ENCODE measurements around the gene GAS2L3.
"Not testable (repeated sequence)": the region's sequence is repeated elsewhere in the genome, so short reads cannot be mapped to it uniquely, and the experiment has no call there.

Gene GAS2L3

GRCh38 chr12:100608776-100609175, 35.3 kb downstream of the GAS2L3 start:
- H3K4me1 ChIP-seq (ENCODE audit: control insufficient read depth in 5 of 5, insufficient read depth in 5 of 5, low read length in 5 of 5): peaks cover 0 to 11% (median 6%) of the 10 kb centered on the region in 5 donors
- H3K9ac ChIP-seq (ENCODE audit: low read length in 5 of 5): no peak overlapping the region
- no peaks in the 10 kb centered on the region for H3K9me3 ChIP-seq (ENCODE audit: control insufficient read depth in 5 of 5, low read length in 5 of 5)
- H3K27ac ChIP-seq (ENCODE audit: low read depth, low read length): no peak overlapping the region
- no peaks in the 10 kb centered on the region for H3K27me3 ChIP-seq (ENCODE audit: control insufficient read depth in 5 of 5, insufficient read depth in 4 of 5, low read length in 5 of 5)
- H3K4me3 ChIP-seq (ENCODE audit: low read depth in 1 of 5, low read length in 5 of 5): no peak overlapping the region
- peaks cover 0 to 5% (median 0%) of the 10 kb centered on the region in 5 donors for H3K36me3 ChIP-seq (ENCODE audit: control insufficient read depth in 5 of 5, insufficient read depth in 5 of 5, low read length in 5 of 5)

GRCh38 chr12:100610666-100611430, 37.4 kb downstream of the GAS2L3 start:
- H3K27me3 ChIP-seq (ENCODE audit: control insufficient read depth in 5 of 5, insufficient read depth in 4 of 5, low read length in 5 of 5): no peaks in the 10 kb centered on the region
- peaks cover 0 to 11% (median 6%) of the 10 kb centered on the region in 5 donors for H3K4me1 ChIP-seq (ENCODE audit: control insufficient read depth in 5 of 5, insufficient read depth in 5 of 5, low read length in 5 of 5)
- H3K9me3 ChIP-seq (ENCODE audit: control insufficient read depth in 5 of 5, low read length in 5 of 5): no peaks in the 10 kb centered on the region
- no peak overlapping the region for H3K27ac ChIP-seq (ENCODE audit: low read depth, low read length)
- no peak overlapping the region for H3K9ac ChIP-seq (ENCODE audit: low read length in 5 of 5)
- no peak overlapping the region for H3K4me3 ChIP-seq (ENCODE audit: low read depth in 1 of 5, low read length in 5 of 5)
- H3K36me3 ChIP-seq (ENCODE audit: control insufficient read depth in 5 of 5, insufficient read depth in 5 of 5, low read length in 5 of 5): peaks cover 0 to 5% (median 0%) of the 10 kb centered on the region in 5 donors

GRCh38 chr12:100612606-100613005, 39.1 kb downstream of the GAS2L3 start:
- Histone ChIP-seq H3K27me3 (ENCODE audit: control insufficient read depth in 5 of 5, insufficient read depth in 4 of 5, low read length in 5 of 5) (no peaks in the 10 kb centered on the region), H3K27ac (ENCODE audit: low read depth, low read length) (no peak overlapping the region), H3K36me3 (ENCODE audit: control insufficient read depth in 5 of 5, insufficient read depth in 5 of 5, low read length in 5 of 5) (peaks cover 0 to 5% (median 0%) of the 10 kb centered on the region in 5 donors), H3K4me1 (ENCODE audit: control insufficient read depth in 5 of 5, insufficient read depth in 5 of 5, low read length in 5 of 5) (peaks cover 0 to 11% (median 6%) of the 10 kb centered on the region in 5 donors), H3K4me3 (ENCODE audit: low read depth in 1 of 5, low read length in 5 of 5) (no peak overlapping the region), H3K9me3 (ENCODE audit: control insufficient read depth in 5 of 5, low read length in 5 of 5) (no peaks in the 10 kb centered on the region), H3K9ac (ENCODE audit: low read length in 5 of 5) (no peak overlapping the region)

- no peak overlapping the region for H3K4me3 ChIP-seq (ENCODE audit: low read depth in 1 of 5, low read length in 5 of 5)
- H3K9ac ChIP-seq (ENCODE audit: low read length in 5 of 5): no peak overlapping the region
- peaks cover 0 to 8% (median 6%) of the 10 kb centered on the region in 5 donors for H3K36me3 ChIP-seq (ENCODE audit: control insufficient read depth in 5 of 5, insufficient read depth in 5 of 5, low read length in 5 of 5)
- H3K9me3 ChIP-seq (ENCODE audit: control insufficient read depth in 5 of 5, low read length in 5 of 5): no peaks in the 10 kb centered on the region
- no peak overlapping the region for H3K27ac ChIP-seq (ENCODE audit: low read depth, low read length)
- H3K27me3 ChIP-seq (ENCODE audit: control insufficient read depth in 5 of 5, insufficient read depth in 4 of 5, low read length in 5 of 5): no peaks in the 10 kb centered on the region
- no peaks in the 10 kb centered on the region for H3K4me1 ChIP-seq (ENCODE audit: control insufficient read depth in 5 of 5, insufficient read depth in 5 of 5, low read length in 5 of 5)
These were observed 51.1 kb downstream of the GAS2L3 start for GRCh38 chr12:100624571-100624970.

DNA sequence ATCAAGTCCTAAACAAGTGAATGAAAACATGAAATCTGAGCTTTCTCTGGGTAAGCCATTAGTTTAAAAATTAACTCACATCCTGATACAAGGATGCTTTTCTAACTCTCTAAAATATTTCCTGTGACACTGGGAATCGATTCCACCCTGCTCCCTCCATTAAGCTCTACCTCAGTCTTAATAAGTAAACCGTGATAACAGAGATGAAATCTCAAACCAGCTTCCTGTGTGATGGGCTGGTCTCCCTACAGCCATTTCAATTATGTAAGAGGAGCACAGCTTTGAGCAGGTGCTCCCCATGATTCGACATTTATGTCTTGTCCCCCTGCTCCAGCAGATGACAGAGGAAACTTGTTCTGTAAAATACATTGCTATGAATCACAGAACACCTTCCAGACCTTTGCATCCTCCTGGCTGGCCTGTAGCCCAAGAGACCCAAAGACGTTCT, 59.0 kb downstream of the GAS2L3 start:
- no peaks in the 10 kb centered on the region for H3K9me3 ChIP-seq (ENCODE audit: control insufficient read depth in 5 of 5, low read length in 5 of 5)
- H3K27me3 ChIP-seq (ENCODE audit: control insufficient read depth in 5 of 5, insufficient read depth in 4 of 5, low read length in 5 of 5): no peaks in the 10 kb centered on the region
- H3K4me1 ChIP-seq (ENCODE audit: control insufficient read depth in 5 of 5, insufficient read depth in 5 of 5, low read length in 5 of 5): no peaks in the 10 kb centered on the region
- no peaks in the 10 kb centered on the region for H3K36me3 ChIP-seq (ENCODE audit: control insufficient read depth in 5 of 5, insufficient read depth in 5 of 5, low read length in 5 of 5)
- no peak overlapping the region for H3K27ac ChIP-seq (ENCODE audit: low read depth, low read length)
- no peak overlapping the region for H3K9ac ChIP-seq (ENCODE audit: low read length in 5 of 5)
- H3K4me3 ChIP-seq (ENCODE audit: low read depth in 1 of 5, low read length in 5 of 5): no peak overlapping the region

GRCh38 chr12:100633082-100633785, 59.8 kb downstream of the GAS2L3 start:
- not testable (repeated sequence) for H3K27me3 ChIP-seq (ENCODE audit: control insufficient read depth in 5 of 5, insufficient read depth in 4 of 5, low read length in 5 of 5); H3K36me3 ChIP-seq (ENCODE audit: control insufficient read depth in 5 of 5, insufficient read depth in 5 of 5, low read length in 5 of 5); H3K27ac ChIP-seq (ENCODE audit: low read depth, low read length); H3K9ac ChIP-seq (ENCODE audit: low read length in 5 of 5); H3K9me3 ChIP-seq (ENCODE audit: control insufficient read depth in 5 of 5, low read length in 5 of 5); H3K4me3 ChIP-seq (ENCODE audit: low read depth in 1 of 5, low read length in 5 of 5); H3K4me1 ChIP-seq (ENCODE audit: control insufficient read depth in 5 of 5, insufficient read depth in 5 of 5, low read length in 5 of 5)

GRCh38 chr12:100643246-100643645, 69.8 kb downstream of the GAS2L3 start:
- H3K4me1 ChIP-seq (ENCODE audit: control insufficient read depth in 5 of 5, insufficient read depth in 5 of 5, low read length in 5 of 5): no peaks in the 10 kb centered on the region
- peaks cover 0 to 2% (median 0%) of the 10 kb centered on the region in 5 donors for H3K9me3 ChIP-seq (ENCODE audit: control insufficient read depth in 5 of 5, low read length in 5 of 5)
- H3K36me3 ChIP-seq (ENCODE audit: control insufficient read depth in 5 of 5, insufficient read depth in 5 of 5, low read length in 5 of 5): no peaks in the 10 kb centered on the region
- H3K27me3 ChIP-seq (ENCODE audit: control insufficient read depth in 5 of 5, insufficient read depth in 4 of 5, low read length in 5 of 5): no peaks in the 10 kb centered on the region
- no peak overlapping the region for H3K27ac ChIP-seq (ENCODE audit: low read depth, low read length)
- no peak overlapping the region for H3K4me3 ChIP-seq (ENCODE audit: low read depth in 1 of 5, low read length in 5 of 5)
- H3K9ac ChIP-seq (ENCODE audit: low read length in 5 of 5): no peak overlapping the region

DNA sequence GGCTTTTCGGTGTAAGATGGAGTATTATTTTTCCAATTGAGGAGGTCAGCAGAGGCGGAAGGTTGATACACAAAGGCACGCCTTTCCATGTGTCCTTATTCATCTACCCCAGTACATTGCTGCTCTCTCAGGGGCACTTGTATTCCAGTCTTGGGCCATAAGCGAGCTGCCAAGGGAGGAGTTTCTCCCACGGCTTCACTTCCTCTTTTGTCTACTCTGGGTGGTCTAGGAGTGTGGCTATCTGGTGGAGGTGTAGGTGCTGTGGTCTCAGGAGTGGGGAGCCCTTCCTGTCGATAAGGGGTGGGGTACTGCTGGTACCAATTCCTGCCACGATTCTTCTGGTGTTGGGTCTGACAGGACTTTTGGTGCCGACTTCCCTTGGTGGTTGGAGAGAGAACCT, 73.4 kb downstream of the GAS2L3 start:
- peaks cover 0 to 2% (median 0%) of the 10 kb centered on the region in 5 donors for H3K9me3 ChIP-seq (ENCODE audit: control insufficient read depth in 5 of 5, low read length in 5 of 5)
- no peaks in the 10 kb centered on the region for H3K36me3 ChIP-seq (ENCODE audit: control insufficient read depth in 5 of 5, insufficient read depth in 5 of 5, low read length in 5 of 5)

DNA sequence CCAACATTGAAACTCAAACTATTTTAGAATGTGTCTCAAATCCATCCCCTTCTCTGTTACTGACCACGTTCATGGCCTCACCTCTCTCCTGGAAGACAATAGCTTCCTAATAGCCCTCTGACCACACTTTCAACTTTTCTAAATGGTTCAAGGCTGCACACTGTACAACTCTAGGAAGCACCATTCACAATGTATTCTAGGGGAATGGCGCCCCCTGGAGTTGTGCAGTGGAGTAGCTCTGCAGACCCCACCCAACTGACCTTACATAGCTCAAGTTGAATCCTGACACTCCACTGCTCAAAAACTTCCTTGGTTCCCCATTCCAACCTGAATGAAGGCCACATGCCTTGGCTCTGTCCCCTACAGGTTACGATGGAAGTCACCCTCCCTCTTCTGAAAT, 77.6 kb downstream of the GAS2L3 start:
- Histone ChIP-seq H3K36me3 (ENCODE audit: control insufficient read depth in 5 of 5, insufficient read depth in 5 of 5, low read length in 5 of 5) (no peaks in the 10 kb centered on the region), H3K27ac (ENCODE audit: low read depth, low read length) (no peak overlapping the region), H3K9ac (ENCODE audit: low read length in 5 of 5) (no peak overlapping the region), H3K27me3 (ENCODE audit: control insufficient read depth in 5 of 5, insufficient read depth in 4 of 5, low read length in 5 of 5) (no peaks in the 10 kb centered on the region), H3K4me1 (ENCODE audit: control insufficient read depth in 5 of 5, insufficient read depth in 5 of 5, low read length in 5 of 5) (peaks cover 0 to 5% (median 0%) of the 10 kb centered on the region in 5 donors), H3K4me3 (ENCODE audit: low read depth in 1 of 5, low read length in 5 of 5) (no peak overlapping the region), H3K9me3 (ENCODE audit: control insufficient read depth in 5 of 5, low read length in 5 of 5) (no peaks in the 10 kb centered on the region)

More for the DNA sequence above, 73.4 kb downstream of the GAS2L3 start:
- no peak overlapping the region for H3K9ac ChIP-seq (ENCODE audit: low read length in 5 of 5)
- no peak overlapping the region for H3K27ac ChIP-seq (ENCODE audit: low read depth, low read length)
- no peaks in the 10 kb centered on the region for H3K27me3 ChIP-seq (ENCODE audit: control insufficient read depth in 5 of 5, insufficient read depth in 4 of 5, low read length in 5 of 5)
- H3K4me3 ChIP-seq (ENCODE audit: low read depth in 1 of 5, low read length in 5 of 5): no peak overlapping the region
- peaks cover 0 to 4% (median 0%) of the 10 kb centered on the region in 5 donors for H3K4me1 ChIP-seq (ENCODE audit: control insufficient read depth in 5 of 5, insufficient read depth in 5 of 5, low read length in 5 of 5)

DNA sequence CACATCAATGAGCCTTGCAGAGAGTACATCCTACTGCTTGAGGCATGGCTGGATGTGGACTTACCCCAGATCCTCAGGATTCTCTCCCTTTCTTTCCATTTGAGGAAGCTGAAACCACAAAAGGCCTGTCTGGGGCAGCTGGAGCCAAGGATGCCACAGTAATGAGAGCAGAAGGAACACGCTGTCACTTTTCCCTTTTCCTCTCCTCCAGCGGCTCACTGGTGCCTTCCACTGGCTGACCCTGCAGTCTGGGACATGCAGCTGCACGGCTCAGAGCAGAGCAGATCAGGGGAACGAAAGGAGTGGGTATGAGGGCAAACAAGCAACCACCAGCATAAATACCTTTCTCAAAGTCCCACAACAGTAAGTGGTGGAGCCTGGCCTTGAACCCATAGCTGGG, 78.2 kb downstream of the GAS2L3 start:
- H3K9ac ChIP-seq (ENCODE audit: low read length in 5 of 5): no peak overlapping the region
- no peaks in the 10 kb centered on the region for H3K9me3 ChIP-seq (ENCODE audit: control insufficient read depth in 5 of 5, low read length in 5 of 5)
- peaks cover 0 to 5% (median 0%) of the 10 kb centered on the region in 5 donors for H3K4me1 ChIP-seq (ENCODE audit: control insufficient read depth in 5 of 5, insufficient read depth in 5 of 5, low read length in 5 of 5)
- no peaks in the 10 kb centered on the region for H3K36me3 ChIP-seq (ENCODE audit: control insufficient read depth in 5 of 5, insufficient read depth in 5 of 5, low read length in 5 of 5)
- H3K27ac ChIP-seq (ENCODE audit: low read depth, low read length): no peak overlapping the region
- no peak overlapping the region for H3K4me3 ChIP-seq (ENCODE audit: low read depth in 1 of 5, low read length in 5 of 5)
- H3K27me3 ChIP-seq (ENCODE audit: control insufficient read depth in 5 of 5, insufficient read depth in 4 of 5, low read length in 5 of 5): no peaks in the 10 kb centered on the region

Data from subcutaneous abdominal adipose tissue (tissue), 5 donors.